ENCODE measurements around the gene AXDND1.

Gene AXDND1

DNA sequence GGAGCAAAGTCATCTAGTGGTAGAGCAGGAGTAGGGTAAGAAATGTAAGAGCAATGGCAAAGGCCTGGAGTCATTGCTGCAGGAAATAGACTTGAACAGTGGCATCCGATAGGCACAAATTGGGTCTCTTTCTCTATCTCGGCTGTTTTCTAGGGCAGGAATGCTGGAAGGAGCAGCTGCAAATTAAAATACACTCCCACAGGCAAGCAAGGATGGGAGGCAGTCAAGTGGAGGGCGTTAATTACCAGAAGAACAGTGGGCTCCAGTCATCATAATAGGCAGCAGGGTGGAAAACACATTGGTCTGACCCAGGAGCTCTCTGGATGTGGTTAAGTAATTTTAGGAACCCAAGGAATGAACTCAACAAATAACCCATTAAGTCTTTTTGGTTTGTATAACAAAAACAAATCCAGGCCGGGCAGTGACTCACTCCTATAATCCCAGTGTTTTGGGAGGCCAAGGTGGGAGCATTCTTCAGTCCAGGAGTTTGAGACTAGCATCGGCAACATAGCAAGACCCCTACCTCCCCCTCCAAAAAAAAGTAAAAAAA is 218.1 kb downstream of the AXDND1 start:
- no peak for DNase-seq

DNA sequence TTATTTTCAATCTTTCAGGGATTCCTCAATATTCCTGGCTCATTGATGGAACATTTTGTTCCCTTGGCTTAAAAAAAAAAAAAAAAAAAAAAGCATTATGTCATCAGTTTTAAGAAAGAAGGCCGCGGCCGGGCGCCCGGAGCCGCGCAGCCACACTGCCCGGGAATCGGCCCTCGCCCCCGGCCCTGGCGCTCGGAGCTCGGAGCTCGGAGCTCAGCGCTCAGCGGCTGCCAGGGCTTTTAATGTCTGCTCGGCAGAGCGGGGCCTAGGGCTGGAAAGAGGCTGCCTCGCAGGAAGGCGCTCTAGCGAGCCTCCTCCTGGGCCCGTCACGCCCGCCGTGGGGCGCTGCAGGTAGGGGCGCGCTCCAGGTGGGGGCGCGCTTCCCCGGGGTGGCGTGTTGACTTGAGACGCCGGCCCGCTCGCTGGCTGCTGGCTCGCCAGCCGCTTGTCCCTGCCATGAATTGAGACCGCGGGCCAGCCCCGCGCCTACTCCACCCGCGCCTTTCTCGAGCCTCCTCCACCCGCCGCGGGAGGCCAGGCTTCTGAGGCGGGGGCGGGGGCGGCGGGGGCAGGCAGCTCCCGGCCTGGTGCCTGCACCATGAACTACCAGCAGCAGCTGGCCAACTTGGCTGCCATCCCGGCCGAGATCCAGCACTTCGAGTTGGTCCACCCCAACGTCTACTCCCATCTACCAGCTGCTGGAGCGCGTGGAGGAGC is 220.5 kb downstream of the AXDND1 start:
- DNase-seq = no peak

GRCh38 chr1:179587336-179587735 is 221.6 kb downstream of the AXDND1 start:
- DNase-seq = no peak

DNA sequence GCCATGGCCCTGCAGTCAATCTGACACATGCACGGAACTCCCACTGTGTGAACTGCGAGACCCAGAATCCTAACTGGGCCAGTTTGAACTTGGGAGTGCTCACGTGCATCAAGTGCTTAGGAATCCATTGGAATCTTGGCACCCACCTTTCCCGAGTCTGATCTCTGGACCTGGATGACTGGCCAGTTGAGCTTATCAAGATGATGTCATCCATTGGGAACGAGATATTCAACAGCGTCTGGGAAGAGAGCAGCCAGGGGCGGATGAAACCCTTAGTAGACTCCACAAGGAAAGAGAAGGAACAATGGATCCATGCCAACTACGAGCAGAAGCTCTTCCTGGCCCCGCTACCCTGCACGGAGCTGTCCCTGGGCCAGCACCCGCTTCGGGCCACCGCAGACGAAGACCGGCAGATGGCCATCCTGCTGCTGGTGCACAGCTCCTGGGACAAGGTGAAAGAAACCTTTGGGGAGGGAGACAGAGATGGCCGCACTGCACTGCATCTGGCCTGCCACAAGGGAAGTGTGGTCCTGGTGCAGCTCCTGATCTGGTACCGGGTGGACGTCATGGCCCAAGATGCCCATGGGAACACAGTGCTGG is 222.8 kb downstream of the AXDND1 start:
- DNase-seq = no peak

GRCh38 chr1:179589509-179589908 is 223.7 kb downstream of the AXDND1 start:
- no peak for DNase-seq

DNA sequence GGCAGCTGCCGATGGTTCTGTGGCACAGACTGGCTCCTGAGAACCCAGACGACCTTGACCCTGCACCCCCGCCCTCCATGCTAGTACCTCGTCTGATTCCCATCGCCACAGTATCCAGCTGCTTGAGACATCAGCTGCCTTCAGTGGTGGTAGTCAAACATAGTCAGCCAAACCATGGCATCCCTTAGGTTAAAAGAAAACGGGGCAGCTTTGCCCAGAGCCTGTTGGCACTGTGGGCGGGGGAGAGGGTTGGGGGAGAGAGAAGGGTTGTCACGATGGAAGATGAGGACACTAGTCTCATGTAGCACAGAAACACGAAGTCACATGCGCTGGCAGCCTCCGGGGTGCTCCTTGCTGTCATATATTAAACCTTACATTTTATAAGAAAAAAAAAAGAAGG is 224.9 kb downstream of the AXDND1 start:
- DNase-seq = no peak

DNA sequence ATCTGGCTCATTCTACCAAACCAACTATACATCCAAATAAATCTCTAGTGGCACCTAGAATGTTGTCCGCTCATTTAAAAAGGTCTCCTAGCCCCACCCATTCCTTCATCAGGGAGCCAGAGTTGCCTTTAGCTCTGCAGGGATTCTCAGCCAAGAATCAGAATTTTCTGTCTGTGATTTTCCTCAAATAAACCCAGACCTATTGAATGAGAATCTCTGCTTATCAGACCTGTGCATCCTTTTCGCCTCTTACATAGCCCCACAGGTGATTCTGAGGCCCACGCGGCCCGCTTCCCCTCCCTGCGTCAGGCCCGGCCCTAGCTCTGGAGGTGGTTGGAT is 225.5 kb downstream of the AXDND1 start:
- no peak for DNase-seq

GRCh38 chr1:179591592-179592580 is 226.1 kb downstream of the AXDND1 start, which contains the start of gene TDRD5:
Gene TDRD5, plus strand, starts transcription at chr1:179591832. Its CDS starts 784 bp downstream, at chr1:179592616.
- DNase-seq = no peak

- DNase-seq = no peak
These were observed 232.9 kb downstream of the AXDND1 start for GRCh38 chr1:179598631-179599030.

DNA sequence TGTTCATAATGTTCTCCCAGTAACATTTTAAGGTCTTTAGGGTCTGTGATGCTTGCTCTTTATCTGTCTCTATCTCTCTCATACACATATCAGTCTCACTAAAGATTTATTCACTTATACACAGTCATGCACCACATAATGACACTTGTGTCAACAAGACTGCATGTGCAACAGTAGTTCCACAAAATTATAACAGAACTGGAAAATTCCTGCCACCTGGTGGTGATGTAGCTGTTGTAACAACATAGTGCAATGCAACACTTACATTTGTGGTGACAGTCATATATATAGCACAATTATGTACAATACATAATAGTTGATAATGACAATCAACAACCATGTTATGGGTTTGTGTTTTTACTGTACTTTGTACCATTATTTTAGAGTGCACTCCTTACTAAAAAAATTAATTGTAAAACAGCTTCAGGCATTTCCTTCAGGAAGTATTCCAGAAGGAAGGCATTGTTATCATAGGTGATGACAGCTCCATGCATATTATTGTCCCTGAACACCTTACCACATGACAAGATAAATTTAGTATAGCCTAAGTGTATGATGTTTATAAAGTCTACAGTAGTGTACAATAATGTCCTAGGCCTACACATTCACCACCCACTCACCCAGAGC is 234.0 kb downstream of the AXDND1 start:
- peak; percentile 22 for DNase-seq

DNA sequence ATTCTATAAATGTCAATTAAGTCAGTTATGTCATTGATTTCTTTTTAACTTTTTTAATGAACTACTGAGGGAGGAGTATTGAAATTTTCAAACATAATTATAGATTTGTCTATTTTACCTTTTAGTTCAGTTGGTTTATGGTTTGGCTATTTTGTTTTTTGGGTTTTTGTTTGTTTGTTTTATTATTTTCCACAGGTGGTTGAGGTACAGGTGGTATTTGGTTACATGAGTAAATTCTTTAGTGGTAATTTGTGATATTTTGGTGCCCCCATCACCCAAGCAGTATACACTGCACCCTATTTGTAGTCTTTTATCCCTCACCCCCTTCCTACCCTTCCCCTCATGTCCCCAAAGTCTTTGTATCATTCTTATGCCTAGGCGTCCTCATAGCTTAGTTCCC is 235.3 kb downstream of the AXDND1 start:
- DNase-seq = no peak

Measured in inflammatory macrophage treated with lipopolysaccharide for 4 hours (primary cell).